WI38 (cell line): ENCODE results near the gene ETV7.

Source experiments
- H3K4me3 ChIP-seq: 2 replicates; pipeline ENCODE4 v1.5.1; 2011; ENCODE audit warnings: low read depth, mild to moderate bottlenecking, control low read depth, low read length
- CTCF ChIP-seq: IDR thresholded peaks from 2 replicates; pipeline ENCODE4 v1.5.1; 2012; ENCODE audit warnings: low read depth, mild to moderate bottlenecking, control low read depth, low read length

Gene ETV7

DNA sequence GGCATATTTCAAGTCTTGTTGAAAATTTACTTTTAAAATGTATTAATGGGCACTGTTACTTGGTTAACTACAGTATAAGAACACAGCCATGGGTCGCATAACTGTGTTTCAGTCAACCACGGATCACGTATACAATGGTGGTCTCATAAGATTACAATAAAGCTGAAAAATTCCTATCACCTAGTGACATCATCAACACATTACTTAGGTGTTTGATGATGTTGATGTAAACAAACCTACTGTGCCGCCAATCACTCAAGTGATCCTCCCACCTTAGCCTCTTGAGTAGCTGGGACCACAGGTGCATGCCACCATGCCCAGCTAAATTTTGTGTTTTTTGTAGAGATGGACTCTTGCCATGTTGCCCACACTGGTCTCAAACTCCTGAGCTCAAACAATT, 16.7 kb upstream of the ETV7 start:
- no peak overlapping the region for H3K4me3 ChIP-seq
- TF ChIP-seq CTCF = no peak

DNA sequence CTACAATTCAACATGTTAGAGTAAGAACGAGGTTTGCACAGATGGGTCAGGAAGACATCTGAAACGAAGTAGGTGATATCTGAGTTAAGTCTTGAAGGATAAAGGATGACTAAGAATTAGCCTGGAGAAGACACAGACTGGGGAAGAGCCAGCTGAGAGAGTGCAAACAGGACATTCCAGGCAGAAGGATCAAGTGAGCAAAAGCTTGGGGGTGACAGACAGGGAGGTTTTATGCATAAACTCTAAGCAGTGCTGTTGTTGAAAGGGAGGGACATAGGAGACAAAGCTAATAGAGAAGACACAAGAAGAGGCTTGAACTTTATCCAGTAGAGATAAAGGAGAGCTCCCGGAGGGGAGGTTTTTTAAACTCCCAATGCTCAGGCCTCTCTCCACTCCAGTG, 15.0 kb upstream of the ETV7 start:
- TF ChIP-seq CTCF = no peak
- no peak overlapping the region for H3K4me3 ChIP-seq

GRCh38 chr6:36399970-36400369, 12.5 kb upstream of the ETV7 start:
- no peak for TF ChIP-seq CTCF
- H3K4me3 ChIP-seq = no peak overlapping the region

- no peak overlapping the region for H3K4me3 ChIP-seq
- TF ChIP-seq CTCF = no peak
Measured at GRCh38 chr6:36392621-36393020, 5.2 kb upstream of the ETV7 start.

DNA sequence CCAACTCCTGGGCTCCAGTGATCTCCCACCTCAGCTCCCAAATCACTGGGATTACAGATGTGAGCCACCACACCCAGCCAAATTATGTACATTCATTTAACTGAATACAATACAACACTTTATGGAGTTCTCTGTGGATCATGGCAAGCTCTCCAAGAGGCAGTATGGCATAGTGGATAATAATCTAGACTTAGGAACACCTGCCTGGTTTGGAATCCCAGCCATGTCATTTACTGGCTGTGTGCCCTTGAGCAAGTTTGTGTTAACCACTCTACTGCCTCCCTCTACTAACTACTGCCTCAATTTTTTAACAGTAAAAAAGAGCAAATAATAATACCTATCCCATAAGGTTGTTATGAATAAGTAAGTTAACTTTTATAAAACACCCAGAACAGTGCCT, 1.9 kb upstream of the ETV7 start:
- no peak for TF ChIP-seq CTCF
- no peak overlapping the region for H3K4me3 ChIP-seq

DNA sequence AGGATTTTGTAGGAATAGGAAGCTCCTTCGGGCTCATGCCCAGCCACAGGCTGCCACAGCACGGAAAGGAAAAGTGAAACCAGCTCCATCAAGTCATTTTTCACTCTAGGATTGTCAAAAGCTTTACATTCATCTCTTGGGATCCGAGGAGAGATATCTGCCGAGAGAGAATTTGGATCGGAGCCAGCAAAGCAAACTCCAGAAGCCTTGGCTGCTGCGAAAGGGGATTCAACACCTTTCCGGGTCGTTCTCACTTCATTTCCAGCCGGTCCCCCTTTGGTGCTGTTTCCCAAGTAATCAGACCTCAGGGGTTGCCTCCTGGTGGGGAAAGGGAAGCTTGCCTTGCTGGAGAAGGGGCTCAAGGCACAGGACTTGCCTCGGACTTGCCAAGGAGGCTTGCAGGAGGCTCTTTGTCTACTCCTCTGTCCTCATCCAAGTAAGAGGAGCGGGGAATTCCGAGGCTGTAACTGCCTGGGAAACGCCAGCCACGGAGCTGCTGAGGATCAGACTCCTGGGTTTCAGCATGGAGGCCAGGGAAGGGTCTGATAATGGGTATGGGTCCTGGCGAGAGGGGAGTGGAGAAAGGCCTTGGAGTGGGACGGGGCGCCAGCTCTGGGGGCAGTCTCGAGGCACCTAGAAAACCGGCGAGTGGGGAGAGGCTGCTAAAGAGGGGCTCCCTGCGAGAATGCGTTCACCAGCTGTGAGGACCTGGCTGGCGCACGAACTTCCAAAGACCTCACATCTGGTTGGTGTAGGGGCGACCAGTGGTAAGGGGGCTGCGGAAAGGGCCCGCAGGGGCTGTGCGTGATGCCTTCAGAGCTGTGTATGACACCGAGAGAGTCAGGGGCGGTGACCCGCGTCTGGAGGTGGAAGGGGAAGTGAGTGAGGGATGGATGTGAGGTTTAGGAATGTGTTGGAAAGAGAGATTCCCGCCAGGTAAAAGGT, 702 bp downstream of the ETV7 start:
- TF ChIP-seq CTCF = no peak; the same call in 1 of the 2 replicates
- peak overlapping the region; percentile 64 for H3K4me3 ChIP-seq

DNA sequence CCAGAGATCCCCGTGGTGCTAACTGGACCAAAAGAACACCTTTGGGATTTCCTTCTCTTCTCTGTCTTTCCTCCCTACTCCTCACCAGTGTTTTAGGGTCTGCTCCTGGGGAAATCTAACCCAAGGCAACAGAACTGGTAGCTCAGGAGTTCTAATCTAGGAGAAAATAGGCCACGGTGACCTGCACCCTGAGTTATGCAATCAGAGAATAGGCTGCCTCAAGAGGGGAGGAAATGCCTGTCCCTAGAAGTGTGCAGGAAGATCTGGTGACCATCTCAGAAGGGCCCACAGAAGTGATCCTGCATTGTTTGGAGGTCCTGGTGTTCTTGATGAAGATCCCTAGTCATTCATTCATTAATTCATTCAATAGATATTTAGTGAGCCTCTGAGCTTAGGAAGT, 3.4 kb downstream of the ETV7 start:
- no peak for TF ChIP-seq CTCF
- no peak overlapping the region for H3K4me3 ChIP-seq
